Fibroblast of gingiva (primary cell): ENCODE measurements around the gene IPO4.

Source experiments
- DNase-seq: peaks from one replicate; pipeline ENCODE4 v3.0.0-alpha.2; 2011; ENCODE audit warnings: low read depth

IPO4 gene

DNA sequence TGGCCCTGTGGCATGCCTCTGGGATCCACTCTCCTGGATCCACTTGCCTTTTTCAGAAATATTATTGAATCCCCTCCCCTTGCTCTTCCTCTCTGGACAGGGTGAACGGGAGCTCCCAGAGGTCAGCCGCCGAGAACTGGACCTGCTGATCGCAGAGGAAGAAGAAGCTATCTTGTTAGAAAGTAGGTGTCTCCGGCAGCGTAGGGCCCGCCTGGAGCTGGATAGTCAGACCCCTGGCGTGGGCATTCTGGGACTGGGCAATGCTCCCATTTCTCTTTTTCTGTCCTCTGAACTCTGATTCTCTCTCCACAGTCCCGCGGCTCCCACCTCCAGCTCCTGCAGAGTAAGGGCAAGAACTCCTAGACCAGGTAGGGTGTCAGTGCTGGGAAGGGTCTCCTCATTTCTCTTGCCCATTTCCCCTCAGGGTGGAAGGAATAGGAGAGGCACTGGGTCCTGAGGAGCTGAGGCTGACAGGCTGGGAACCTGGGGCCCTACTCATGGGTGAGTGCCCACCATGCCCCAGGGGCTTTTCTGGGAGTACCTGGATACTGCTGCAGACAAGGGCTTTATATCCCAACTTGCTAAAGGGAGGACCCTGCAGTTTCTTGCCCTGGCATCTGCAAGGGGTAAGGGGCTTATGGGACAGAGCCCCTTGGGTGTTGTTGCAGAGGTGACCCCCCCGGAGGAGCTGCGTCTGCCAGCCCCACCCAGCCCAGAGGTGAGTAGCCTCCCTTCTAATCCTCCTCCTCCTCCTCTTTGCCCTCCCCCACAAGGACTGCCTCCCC is 11.4 kb downstream of the IPO4 start:
- no peak for DNase-seq

DNA sequence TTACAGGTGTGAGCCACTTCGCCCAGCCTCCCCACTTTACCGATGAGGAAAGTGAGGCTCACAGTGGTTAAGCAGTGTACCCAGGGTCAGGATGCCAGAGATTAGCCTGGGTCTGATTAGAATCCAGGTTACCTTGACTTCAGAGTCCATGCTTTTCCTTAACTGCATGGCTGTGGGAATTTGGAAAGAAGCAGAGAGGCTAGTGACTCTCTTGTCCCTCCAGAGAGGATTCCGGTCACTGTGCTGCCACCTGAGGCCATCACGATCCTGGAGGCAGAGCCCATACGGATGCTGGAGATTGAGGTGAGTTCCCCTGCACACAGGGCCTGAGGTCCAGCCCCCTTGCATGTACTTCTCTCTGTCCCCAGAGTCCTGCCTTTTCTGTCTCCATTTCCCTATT is 12.0 kb downstream of the IPO4 start:
- DNase-seq, result no peak

DNA sequence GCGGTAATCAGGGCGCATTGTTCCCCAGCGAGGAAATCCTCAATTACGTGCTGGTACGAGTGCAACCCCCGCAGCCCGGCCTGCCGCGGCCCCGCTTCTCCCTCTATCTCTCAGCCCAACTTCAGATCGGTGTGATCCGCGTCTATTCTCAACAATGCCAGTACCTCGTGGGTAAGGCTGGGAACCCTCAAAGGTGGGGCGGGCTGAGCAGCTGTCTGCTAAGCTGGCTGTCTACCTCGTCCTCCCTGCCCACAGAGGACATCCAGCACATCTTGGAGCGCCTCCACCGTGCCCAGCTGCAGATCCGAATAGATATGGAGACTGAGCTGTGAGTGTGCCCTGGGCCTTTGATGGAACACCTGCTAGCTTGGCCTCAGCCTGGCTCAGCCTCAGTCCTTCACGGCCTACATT is 15.7 kb downstream of the IPO4 start:
- DNase-seq, result no peak

DNA sequence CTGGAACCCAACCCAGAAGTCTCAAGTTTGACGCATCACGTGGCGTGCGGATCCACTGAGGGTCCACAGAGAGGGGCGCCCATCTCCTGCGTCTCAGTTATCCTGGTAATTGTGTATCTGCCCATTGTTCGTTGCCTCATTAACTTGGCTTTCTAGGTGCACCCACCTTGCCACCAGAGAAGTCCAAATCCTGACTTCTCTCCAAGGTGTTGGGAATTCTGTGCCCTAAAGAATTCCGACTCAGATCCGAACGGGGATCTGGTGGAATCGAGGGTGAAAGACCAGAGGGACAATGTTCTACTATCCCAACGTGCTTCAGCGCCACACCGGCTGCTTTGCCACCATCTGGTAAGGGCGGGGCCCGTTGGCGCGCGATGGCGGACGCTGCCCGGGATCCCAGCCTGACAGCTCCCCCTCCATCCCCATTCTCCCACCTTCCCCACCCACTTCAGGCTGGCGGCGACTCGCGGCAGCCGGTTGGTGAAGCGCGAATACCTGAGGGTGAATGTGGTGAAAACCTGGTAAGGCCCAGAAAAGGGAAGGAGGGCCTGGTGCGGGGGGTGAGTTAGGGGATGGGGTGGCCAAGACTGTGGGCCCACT is 16.3 kb downstream of the IPO4 start:
- no peak for DNase-seq

DNA sequence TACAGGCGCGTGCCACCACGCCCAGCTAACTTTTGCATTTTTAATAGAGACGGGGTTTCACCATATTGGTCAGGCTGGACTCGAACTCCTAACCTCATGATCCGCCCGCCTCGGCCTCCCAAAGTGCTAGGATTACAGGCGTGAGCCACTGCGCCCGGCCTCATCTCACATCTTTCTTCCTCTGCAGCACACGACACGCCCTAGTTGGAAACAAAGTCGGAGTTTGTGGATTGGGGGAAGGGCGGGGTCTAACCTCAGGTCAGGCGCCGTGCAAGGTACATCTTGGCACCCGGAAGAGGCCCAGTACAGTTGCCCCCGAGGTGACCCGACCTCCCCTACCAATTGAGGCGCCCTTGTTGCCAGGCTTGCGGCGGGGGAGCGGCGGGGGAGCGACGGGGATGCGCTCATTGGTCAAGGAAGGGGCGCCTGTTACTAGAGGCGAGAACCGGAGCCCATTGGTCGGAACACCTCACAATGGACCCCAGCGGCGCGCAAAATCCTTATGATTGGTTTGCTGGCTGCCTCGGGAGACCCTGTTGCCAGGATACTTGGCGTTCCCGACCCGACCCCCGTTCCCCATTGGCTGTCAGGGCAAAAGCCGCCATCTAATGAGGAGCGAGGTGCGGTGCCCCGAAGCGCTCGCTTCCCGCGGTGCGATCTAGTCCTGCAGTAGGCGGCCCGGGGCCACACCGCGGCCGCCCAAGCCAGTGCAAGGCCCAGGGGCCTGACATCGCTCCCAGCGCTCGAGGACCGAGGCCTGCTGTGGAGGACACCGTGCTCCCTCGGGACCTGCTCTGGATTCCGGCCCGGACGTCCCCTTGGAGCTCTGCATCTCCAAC is 17.0 kb downstream of the IPO4 start, which contains the start of gene REC8:
TSS of gene REC8 (plus strand) at position 659 of the 839 bp plus-strand sequence. CDS start 473 bp downstream, outside the sequence.
- DNase-seq, result no peak

DNA sequence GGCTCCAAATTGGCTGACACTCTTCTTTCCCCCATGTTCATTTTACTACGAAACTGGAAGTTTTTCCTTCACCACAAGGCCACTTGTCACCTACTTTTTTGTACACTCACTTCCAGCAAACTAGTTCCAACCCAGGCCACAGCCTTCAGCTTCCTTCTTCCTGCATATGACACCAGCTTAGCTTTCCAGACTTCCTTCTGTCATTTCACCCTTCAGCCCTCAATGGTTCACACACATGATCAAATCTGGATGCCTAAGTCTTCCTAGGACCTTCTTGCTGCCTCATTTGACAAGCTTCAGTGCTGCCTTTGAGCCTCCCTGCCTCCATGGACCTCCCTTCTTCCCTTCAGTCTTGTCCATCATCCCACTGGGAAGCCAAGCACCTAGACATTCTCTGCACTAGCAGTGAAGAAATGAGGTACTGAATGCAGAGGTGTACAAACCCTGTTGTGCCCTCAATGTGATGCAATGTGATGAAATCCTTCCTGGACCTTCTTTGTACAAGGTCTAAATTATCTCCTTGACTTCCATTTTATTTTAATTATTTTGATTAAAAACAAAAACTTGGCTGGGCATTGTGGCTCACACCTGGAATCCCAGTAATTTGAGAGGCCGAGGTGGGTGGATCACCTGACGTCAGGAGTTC is 21.0 kb downstream of the IPO4 start:
- DNase-seq, result no peak

DNA sequence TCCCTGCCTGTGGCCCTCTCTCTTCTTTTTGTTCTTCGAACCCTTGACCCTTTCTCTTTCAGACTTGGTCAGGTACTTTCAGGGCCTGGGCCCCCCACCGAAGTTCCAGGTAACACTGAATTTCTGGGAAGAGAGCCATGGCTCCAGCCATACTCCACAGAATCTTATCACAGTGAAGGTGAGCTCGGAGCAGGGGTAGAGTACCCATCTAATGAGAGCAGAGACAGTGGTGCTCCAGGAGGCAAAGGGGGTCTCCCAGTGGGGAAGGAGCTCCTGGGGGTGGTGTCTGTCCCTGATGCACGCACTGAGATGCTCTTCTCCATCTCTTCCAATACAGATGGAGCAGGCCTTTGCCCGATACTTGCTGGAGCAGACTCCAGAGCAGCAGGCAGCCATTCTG is 22.8 kb downstream of the IPO4 start:
- no peak for DNase-seq

DNA sequence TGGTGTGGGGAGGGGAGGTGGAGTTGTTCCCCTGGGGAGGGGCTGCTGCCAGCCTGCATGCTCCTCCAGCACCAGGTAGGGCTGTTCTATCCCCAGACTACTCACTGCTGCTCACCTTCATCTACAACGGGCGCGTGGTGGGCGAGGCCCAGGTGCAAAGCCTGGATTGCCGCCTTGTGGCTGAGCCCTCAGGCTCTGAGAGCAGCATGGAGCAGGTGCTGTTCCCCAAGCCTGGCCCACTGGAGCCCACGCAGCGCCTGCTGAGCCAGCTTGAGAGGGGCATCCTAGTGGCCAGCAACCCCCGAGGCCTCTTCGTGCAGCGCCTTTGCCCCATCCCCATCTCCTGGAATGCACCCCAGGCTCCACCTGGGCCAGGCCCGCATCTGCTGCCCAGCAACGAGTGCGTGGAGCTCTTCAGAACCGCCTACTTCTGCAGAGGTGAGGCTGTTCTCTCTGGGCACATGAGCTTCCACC is 24.1 kb downstream of the IPO4 start:
- DNase-seq, result no peak

DNA sequence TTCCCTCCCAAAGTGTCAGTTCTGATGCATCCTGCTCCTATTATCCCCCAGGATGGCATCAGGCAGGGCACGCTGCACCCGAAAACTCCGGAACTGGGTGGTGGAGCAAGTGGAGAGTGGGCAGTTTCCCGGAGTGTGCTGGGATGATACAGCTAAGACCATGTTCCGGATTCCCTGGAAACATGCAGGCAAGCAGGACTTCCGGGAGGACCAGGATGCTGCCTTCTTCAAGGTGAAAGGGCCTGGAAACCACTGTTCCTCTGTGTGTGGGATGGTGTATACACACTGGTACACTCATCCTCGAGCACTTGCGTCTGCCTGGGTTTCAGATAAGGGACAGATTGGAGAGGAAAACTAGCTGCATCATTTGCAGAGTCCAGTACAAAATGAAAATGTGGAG is 26.5 kb downstream of the IPO4 start:
- no peak for DNase-seq

DNA sequence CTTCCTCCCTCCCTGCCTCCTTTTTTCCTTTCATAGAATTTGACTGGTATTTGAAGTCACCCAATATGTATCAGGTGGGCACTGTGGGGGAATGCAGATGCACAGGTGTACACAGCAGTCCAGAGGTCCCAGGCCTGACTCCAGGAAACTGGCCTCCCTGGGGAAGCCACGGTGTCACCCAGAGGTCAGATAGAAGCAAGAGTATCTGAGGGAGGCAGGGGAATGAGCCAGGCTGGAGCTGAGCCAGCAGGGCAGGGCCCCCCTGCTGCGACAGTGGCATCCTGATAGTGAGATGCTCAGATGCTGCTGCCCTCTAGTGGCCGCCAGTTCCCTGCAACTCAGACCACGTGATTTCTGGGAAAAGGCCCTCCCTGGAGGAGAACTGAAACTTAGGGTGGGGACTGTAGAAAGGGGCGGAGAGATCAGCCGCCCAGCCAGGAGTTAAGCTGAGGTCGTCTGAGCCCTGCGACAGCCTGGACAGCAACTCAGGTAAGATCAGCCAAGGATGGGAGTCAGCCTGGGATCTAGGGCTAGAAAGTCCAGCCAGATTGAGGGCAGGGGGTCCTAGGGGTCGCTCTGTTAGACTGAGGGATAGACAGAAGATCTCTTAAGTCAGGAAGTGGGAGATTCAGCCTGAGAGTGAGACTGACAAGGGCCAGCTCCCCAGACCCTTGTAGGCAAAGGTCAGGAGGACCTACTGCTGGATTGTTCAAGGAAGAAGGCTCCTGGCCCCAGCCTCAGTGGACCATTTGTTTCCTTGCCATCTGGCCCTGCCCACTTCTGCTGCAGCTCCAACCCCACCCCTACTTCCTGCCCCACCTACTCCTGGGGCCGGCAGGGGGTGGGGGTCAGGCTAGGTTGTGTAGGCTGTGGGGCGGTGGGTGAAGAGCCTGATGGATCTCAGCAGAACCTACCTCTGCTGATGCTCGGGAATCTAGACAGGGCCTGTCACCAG is 27.5 kb downstream of the IPO4 start, which contains the start of gene IRF9:
TSS of gene IRF9 (plus strand) at position 416 of the 955 bp plus-strand sequence. CDS start 880 bp downstream, outside the sequence.
- peak; percentile 94 for DNase-seq

DNA sequence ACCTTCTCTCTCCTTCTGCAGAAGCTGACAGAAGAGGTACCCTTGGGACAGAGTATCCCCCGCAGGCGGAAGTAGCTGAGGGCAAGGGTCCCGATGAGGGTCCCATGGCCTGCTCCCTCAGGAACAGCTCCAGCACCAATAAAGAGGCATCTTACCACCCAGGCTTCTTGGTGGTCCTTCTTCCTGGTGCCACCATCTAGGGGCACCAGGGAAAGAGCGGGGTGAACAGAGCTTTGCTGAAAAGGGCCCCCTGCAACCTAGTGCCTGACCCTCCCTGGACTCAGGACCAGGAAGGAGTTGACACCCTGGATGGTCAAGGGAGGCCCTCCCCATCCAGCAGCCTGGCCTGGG is 28.1 kb downstream of the IPO4 start:
- DNase-seq, result no peak

DNA sequence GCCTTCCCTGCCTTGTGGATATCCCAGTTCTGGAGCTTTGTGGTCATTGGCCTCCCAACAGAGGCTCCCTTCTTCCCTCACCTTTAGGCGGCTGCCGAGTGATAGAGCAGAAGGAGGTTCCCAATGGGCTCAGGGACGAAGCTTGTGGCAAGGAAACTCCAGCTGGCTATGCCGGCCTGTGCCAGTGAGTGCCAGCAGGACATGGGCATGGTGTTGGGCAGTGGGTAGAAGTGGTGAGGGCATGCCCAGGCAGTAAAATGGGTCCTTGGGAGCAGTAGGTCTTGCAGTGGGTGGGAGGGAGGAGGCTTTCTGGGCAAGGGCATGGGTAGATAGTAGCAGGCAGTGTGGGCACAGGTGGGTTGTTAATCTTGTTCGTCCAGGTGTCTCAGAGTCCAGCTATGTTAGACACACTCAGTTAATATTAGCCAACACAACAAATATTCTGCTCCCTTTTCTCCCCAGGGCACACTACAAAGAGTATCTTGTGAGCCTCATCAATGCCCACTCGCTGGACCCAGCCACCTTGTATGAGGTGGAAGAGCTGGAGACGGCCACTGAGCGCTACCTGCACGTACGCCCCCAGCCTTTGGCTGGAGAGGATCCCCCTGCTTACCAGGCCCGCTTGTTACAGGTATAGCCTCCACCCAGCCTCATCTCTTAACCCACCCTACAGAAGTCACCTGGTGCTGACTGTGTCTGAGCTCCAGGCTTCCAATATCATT is 28.7 kb downstream of the IPO4 start:
- no peak for DNase-seq

DNA sequence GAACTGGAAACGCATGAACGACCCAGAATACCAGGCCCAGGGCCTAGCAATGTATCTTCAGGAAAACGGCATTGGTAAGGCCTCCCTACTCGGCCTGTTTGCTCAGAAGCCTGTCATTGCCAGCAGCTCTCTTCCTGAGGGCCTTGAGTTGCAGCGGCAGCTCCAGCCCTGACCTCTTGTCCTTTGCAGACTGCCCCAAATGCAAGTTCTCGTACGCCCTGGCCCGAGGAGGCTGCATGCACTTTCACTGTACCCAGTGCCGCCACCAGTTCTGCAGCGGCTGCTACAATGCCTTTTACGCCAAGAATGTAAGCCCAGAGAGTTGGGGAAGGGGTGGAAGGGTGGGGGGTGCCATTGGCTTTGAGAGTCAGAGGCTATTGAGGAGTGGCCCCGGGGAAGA is 31.3 kb downstream of the IPO4 start:
- no peak for DNase-seq

DNA sequence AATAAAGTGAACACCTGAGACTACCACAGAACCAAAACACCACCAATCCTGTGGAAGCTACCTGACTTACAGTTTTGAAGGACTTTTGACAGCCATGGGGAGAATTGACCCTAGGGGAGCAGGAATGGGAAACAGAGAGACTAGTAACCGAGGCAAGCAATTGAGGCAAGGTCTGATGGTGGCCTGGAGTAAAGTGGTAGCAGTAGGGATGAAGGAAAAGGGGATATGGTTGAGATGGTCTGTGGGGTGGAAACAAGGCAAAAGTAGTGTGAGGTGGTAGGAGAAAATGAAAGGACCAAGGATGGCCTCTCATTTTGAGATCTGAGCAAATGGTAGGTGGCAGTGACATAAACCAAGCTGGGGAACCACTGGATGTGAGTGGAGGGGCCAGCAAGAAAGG is 31.8 kb downstream of the IPO4 start:
- DNase-seq, result no peak

DNA sequence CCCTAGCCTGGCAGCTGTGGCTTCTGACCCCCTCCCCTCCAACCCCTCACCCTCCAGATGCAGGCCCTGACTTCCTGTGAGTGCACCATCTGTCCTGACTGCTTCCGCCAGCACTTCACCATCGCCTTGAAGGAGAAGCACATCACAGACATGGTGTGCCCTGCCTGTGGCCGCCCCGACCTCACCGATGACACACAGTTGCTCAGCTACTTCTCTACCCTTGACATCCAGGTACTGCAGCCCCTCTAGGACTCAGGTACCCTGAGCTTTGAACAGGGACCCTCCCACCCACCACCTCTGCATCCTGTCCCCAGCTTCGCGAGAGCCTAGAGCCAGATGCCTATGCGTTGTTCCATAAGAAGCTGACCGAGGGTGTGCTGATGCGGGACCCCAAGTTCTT is 33.5 kb downstream of the IPO4 start:
- no peak for DNase-seq

DNA sequence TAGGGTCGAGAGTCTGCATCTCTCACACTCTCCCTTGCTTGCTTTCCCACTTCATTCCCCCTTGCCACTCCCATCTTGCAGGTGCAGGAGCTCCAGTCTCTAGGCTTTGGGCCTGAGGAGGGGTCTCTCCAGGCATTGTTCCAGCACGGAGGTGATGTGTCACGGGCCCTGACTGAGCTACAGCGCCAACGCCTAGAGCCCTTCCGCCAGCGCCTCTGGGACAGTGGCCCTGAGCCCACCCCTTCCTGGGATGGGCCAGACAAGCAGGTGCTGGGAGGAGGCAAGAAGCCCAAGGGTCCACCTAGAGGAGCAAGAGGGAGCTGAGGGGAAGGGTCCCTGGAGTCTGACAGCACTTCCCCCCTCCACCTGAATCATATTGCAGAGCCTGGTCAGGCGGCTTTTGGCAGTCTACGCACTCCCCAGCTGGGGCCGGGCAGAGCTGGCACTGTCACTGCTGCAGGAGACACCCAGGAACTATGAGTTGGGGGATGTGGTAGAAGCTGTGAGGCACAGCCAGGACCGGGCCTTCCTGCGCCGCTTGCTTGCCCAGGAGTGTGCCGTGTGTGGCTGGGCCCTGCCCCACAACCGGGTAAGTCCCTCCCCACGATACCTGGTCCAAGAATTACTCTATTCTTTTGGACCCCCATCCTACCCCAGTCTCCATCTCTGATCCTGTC is 37.1 kb downstream of the IPO4 start:
- no peak for DNase-seq

DNA sequence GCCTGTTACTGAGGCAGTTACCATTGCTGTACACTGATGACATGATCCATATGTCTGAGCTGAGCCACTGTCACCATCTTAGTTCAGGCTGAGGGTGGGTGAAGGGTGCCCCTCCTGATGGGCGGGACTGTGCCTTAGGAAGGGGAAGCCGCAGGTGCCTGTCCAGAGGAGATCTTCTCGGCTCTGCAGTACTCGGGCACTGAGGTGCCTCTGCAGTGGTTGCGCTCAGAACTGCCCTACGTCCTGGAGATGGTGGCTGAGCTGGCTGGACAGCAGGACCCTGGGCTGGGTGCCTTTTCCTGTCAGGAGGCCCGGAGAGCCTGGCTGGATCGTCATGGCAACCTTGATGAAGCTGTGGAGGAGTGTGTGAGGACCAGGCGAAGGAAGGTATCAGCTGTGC is 37.6 kb downstream of the IPO4 start:
- DNase-seq, result no peak

DNA sequence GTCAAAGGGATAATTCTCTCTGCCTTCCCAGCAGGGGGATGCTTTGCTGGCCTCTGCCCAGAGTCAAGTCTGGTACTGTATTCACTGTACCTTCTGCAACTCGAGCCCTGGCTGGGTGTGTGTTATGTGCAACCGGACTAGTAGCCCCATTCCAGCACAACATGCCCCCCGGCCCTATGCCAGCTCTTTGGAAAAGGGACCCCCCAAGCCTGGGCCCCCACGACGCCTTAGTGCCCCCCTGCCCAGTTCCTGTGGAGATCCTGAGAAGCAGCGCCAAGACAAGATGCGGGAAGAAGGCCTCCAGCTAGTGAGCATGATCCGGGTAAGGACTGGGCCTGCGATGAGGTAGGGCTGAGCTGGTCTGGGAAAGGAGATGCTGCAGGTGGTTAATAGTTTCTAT is 38.0 kb downstream of the IPO4 start:
- no peak for DNase-seq

DNA sequence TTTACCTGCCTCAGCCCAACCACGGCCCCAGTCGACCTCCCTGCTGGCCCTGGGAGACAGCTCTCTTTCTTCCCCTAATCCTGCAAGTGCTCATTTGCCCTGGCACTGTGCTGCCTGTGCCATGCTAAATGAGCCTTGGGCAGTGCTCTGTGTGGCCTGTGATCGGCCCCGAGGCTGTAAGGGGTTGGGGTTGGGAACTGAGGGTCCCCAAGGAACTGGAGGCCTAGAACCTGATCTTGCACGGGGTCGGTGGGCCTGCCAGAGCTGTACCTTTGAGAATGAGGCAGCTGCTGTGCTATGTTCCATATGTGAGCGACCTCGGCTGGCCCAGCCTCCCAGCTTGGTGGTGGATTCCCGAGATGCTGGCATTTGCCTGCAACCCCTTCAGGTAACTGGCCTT is 38.6 kb downstream of the IPO4 start:
- no peak for DNase-seq
